MCF 10A (cell line): Measurements from ENCODE around the gene PARD3B. TPM values are rescaled to one million over a fixed set of nuclear protein-coding genes. Genes with fewer than 3 reads are reported as not detected.

Source experiments
- BruUV-seq: library from RNA; stranded (reverse); fragments of 400-500 nt; replicated peaks from 2 replicates; lab custom pipeline; 2021; lab: Mats Ljungman, UMichigan
- CTCF ChIA-PET: fragments of 300-600 bp; sonication (Branson Sonifier 250); formaldehyde crosslinking; extraction: SDS; loops from one replicate; lab custom pipeline; 2021; ENCODE audit warnings: antibody characterized with exemption, inconsistent platforms; lab: Yijun Ruan, JAX
- POLR2A ChIA-PET: fragments of 300-600, 350-650 bp; sonication (Branson Sonifier 250); formaldehyde crosslinking; extraction: SDS; loops from one replicate; lab custom pipeline; 2020; ENCODE audit warnings: antibody characterized with exemption, inconsistent platforms; lab: Yijun Ruan, JAX
- DNase-seq: peaks from one replicate; pipeline ENCODE4 v3.0.0-alpha.2; 2018; ENCODE audit not compliant: unreplicated experiment
- H3K27ac Mint-ChIP-seq: one replicate; pipeline ENCODE4 v1.8.0; 2022; ENCODE audit warnings: mild to moderate bottlenecking, low read depth, mixed read lengths; ENCODE audit not compliant: unreplicated experiment
- H3K27me3 Mint-ChIP-seq: one replicate; pipeline ENCODE4 v1.8.0; 2022; ENCODE audit warnings: mixed read lengths; ENCODE audit not compliant: insufficient read depth, unreplicated experiment
- H3K36me3 Mint-ChIP-seq: one replicate; pipeline ENCODE4 v1.8.0; 2022; ENCODE audit warnings: mild to moderate bottlenecking, moderate library complexity, mixed read lengths; ENCODE audit not compliant: insufficient read depth, unreplicated experiment
- H3K4me1 Mint-ChIP-seq: one replicate; pipeline ENCODE4 v1.8.0; 2022; ENCODE audit warnings: mixed read lengths; ENCODE audit not compliant: insufficient read depth, unreplicated experiment
- H3K4me3 Mint-ChIP-seq: one replicate; pipeline ENCODE4 v1.8.0; 2022; ENCODE audit warnings: mild to moderate bottlenecking, moderate library complexity, mixed read lengths; ENCODE audit not compliant: unreplicated experiment
- H3K9me3 Mint-ChIP-seq: one replicate; pipeline ENCODE4 v1.8.0; 2022; ENCODE audit warnings: mixed read lengths; ENCODE audit not compliant: unreplicated experiment
- intact Hi-C: fragments of 100-400 bp; cut with micrococcal nuclease; formaldehyde crosslinking; loops from 2 replicates; pipeline ENCODE4 v1.14.1; 2022
- total RNA-seq: library from RNA; stranded (reverse); gene quantifications from 2 replicates; pipeline ENCODE4 v1.2.3, GENCODE V29; 2022
- TF ChIP-seq, protein P1 (sequence below): fragments of 200-600 bp; IDR thresholded peaks from one replicate; pipeline ENCODE4 v1.8.0; 2022; ENCODE audit warnings: antibody characterized with exemption, mild to moderate bottlenecking; ENCODE audit not compliant: unreplicated experiment

The PARD3B gene
- total RNA-seq, 1 experiment from 2014 or later: 11.6 TPM

DNA sequence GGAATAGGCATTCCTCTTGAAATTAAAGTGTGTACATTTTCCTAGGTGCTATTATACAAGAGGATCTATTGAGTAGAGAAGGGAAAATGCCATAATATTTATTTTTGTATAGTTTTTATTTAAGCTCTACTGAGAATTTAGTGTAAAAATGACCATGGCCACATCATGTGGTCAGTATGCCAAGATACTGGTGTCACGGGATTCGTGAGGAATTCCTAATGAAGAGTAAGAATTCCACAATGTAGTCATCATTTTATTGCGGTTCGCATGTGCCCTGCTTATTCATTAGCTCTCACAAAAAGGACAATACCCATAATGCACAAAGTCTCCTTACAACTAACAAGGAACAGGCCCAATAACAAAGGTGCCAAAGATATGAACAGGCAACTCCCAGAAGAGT lies 39.3 kb upstream of the PARD3B start:
- DNase-seq: no peak
- no peaks in the 10 kb centered on the region for H3K9me3 Mint-ChIP-seq
- ChIA-PET POLR2A (no interaction called here), CTCF (no interaction called here)
- no TSS peak for BruUV-seq
- H3K27me3 Mint-ChIP-seq: no peaks in the 10 kb centered on the region
- no peaks in the 10 kb centered on the region for H3K36me3 Mint-ChIP-seq
- no peaks in the 10 kb centered on the region for H3K4me1 Mint-ChIP-seq
- TF ChIP-seq, protein P1, sequence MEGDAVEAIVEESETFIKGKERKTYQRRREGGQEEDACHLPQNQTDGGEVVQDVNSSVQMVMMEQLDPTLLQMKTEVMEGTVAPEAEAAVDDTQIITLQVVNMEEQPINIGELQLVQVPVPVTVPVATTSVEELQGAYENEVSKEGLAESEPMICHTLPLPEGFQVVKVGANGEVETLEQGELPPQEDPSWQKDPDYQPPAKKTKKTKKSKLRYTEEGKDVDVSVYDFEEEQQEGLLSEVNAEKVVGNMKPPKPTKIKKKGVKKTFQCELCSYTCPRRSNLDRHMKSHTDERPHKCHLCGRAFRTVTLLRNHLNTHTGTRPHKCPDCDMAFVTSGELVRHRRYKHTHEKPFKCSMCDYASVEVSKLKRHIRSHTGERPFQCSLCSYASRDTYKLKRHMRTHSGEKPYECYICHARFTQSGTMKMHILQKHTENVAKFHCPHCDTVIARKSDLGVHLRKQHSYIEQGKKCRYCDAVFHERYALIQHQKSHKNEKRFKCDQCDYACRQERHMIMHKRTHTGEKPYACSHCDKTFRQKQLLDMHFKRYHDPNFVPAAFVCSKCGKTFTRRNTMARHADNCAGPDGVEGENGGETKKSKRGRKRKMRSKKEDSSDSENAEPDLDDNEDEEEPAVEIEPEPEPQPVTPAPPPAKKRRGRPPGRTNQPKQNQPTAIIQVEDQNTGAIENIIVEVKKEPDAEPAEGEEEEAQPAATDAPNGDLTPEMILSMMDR: no peak
- intact Hi-C loops: no loop called here
- no peak overlapping the region for H3K27ac Mint-ChIP-seq
- no peak overlapping the region for H3K4me3 Mint-ChIP-seq

DNA sequence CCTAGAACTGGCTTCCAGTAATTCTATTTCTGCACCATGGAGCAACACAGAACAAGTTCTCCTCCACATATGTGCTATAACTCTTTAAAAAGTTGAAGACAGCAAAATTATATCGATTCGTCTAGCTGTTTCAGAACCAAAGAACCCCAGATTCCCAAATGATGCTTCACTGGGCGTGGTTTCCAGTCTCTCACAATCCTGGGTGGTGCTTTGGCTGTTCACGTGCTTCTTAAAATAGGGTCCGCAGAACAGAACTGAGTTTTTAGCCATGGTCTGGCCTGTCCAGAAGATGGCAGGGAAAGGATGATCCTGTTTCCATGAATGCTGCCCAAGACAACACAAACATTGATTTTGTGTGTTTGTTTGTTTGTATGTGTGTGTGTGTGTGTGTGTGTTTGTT lies 37.6 kb upstream of the PARD3B start:
- intact Hi-C loops: no loop called here

DNA sequence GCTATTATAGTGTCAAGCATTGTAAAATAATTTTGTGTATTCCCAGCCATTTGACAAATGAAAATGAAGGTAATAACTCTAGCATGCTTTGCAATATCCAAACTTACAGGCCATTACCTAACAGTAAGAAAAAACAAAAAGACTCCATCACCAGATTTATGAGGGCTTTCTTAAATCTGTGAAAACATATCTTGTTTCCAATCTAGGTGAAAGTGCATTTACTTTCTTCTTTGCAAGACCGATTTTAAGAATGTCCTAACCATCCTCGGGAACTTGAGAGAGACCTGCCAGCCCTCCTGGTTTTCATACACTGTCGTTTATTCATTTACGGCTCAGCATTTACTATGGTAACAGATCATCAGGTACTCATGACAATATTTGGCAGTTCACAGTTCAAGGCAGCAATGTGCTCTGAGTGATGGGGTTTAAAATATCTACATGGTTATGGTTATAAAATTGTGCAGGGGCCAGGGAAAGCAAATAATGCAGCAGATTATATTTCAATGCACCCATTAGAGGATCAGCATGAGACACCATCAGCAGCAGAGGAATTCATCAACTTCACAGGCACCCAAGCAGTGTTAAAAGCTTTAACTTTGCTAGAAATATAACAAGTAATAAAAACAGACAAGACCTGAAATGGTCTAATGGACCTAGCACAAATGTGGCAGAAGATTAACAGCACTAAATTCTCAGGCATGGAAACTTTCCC lies 34.4 kb upstream of the PARD3B start:
- ChIA-PET POLR2A (no interaction called here), CTCF (interaction anchor here (0.7 kb wide), 1 partner anchor 1021 kb away, joined by 3 read pairs; no protein-coding TSS in a partner anchor)
- Mint-ChIP-seq H3K4me3 (no peak overlapping the region), H3K36me3 (no peaks in the 10 kb centered on the region), H3K4me1 (no peaks in the 10 kb centered on the region), H3K27me3 (no peaks in the 10 kb centered on the region), H3K9me3 (peaks cover 6% of the 10 kb centered on the region), H3K27ac (no peak overlapping the region)
- DNase-seq: no peak
- intact Hi-C loops: no loop called here
- TF ChIP-seq, protein P1: no peak
- no TSS peak for BruUV-seq

More for the DNA sequence above, 37.6 kb upstream of the PARD3B start:
- Mint-ChIP-seq H3K4me1 (no peaks in the 10 kb centered on the region), H3K9me3 (no peaks in the 10 kb centered on the region), H3K36me3 (no peaks in the 10 kb centered on the region), H3K27ac (no peak overlapping the region), H3K4me3 (no peak overlapping the region), H3K27me3 (no peaks in the 10 kb centered on the region)
- DNase-seq: no peak
- ChIA-PET POLR2A (no interaction called here), CTCF (interaction anchor here (0.6 kb wide), 2 partner anchors 1109 to 1350 kb away, joined by 3 to 5 read pairs; no protein-coding TSS in a partner anchor)
- TF ChIP-seq, protein P1: no peak
- no TSS peak for BruUV-seq

DNA sequence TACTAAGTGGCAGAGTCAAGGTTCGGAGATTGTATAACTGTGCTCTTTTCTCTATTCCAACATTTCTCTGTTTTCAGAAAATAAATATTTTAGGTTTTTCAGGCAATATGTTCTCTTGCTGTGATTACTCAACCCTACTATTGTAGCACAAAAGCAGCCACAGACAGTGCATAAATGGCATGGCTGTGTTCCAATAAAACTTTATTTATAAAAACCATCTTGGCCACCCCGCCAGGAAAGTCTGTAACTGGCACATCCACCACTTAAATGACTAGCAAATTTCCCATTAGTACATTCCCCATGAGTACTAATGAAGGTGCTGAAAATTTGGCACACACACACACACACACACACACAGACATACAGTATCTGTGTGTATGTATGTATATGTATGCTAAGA lies 30.8 kb upstream of the PARD3B start:
- no TSS peak for BruUV-seq
- POLR2A ChIA-PET: no interaction called here

More for the DNA sequence above, 30.8 kb upstream of the PARD3B start:
- no peak overlapping the region for H3K4me3 Mint-ChIP-seq
- intact Hi-C loops: no loop called here
- no peaks in the 10 kb centered on the region for H3K36me3 Mint-ChIP-seq
- no peak for DNase-seq
- CTCF ChIA-PET: interaction anchor here (0.7 kb wide), 1 partner anchor 545 kb away, joined by 3 read pairs; no protein-coding TSS in a partner anchor
- no peak overlapping the region for H3K27ac Mint-ChIP-seq
- TF ChIP-seq, protein P1: no peak
- no peaks in the 10 kb centered on the region for H3K4me1 Mint-ChIP-seq
- H3K9me3 Mint-ChIP-seq: peaks cover 6% of the 10 kb centered on the region
- H3K27me3 Mint-ChIP-seq: no peaks in the 10 kb centered on the region
